GM12873 (cell line): Measurements from ENCODE around the gene DYNC2LI1.

ENCODE experiments used
- CTCF ChIP-seq: IDR thresholded peaks from 2 replicates; pipeline ENCODE4 v1.5.1; 2012; ENCODE audit warnings: low read depth, mild to moderate bottlenecking, moderate library complexity, low read length, control low read depth; ENCODE audit not compliant: insufficient read depth; ENCODE audit errors: missing control alignments

The DYNC2LI1 gene

GRCh38 chr2:43855292-43855691, 81.5 kb downstream of the DYNC2LI1 start:
- TF ChIP-seq CTCF, result no peak
